T-helper 17 cell (primary cell): ENCODE results near the gene CNTN4. TPM values are rescaled to one million over a fixed set of nuclear protein-coding genes. Genes with fewer than 3 reads are reported as not detected.

Experiments
- ATAC-seq: fragments of 150-1000 bp; cut with Tn5 transposase; 2 replicates; pipeline ENCODE4 v1.10.0; 2021; ENCODE audit warnings: mild to moderate bottlenecking, moderate library complexity
- DNase-seq, 3 donors: peaks; one replicate each; pipeline versions ENCODE4 v3.0.0 to v3.0.0-alpha.2; 2020 to 2021
- H3K9me3 ChIP-seq: one replicate; pipeline ENCODE4 v1.7.0; 2013; ENCODE audit warnings: low read length, mild to moderate bottlenecking; ENCODE audit not compliant: control insufficient read depth, poor library complexity, severe bottlenecking
- H3K27ac Mint-ChIP-seq: one replicate; pipeline ENCODE4 v1.8.0; 2022; ENCODE audit warnings: mild to moderate bottlenecking, moderate library complexity, mixed read lengths
- H3K27me3 Mint-ChIP-seq: one replicate; pipeline ENCODE4 v1.8.0; 2022; ENCODE audit warnings: mixed read lengths
- H3K36me3 Mint-ChIP-seq: one replicate; pipeline ENCODE4 v1.8.0; 2022; ENCODE audit warnings: low read depth, mixed read lengths
- H3K4me1 Mint-ChIP-seq: one replicate; pipeline ENCODE4 v1.8.0; 2022; ENCODE audit warnings: mild to moderate bottlenecking, mixed read lengths
- H3K4me3 Mint-ChIP-seq: one replicate; pipeline ENCODE4 v1.8.0; 2022; ENCODE audit warnings: mild to moderate bottlenecking, moderate library complexity, mixed read lengths
- total RNA-seq, 4 donors: library from RNA in 2 of 4; stranded (reverse) in 2 of 4; gene quantifications; one replicate each; pipeline ENCODE4 v1.2.3 and lab custom pipeline; 2022 to 2026

Gene CNTN4
- total RNA-seq, 2 donors from 2014 or later = not detected

DNA sequence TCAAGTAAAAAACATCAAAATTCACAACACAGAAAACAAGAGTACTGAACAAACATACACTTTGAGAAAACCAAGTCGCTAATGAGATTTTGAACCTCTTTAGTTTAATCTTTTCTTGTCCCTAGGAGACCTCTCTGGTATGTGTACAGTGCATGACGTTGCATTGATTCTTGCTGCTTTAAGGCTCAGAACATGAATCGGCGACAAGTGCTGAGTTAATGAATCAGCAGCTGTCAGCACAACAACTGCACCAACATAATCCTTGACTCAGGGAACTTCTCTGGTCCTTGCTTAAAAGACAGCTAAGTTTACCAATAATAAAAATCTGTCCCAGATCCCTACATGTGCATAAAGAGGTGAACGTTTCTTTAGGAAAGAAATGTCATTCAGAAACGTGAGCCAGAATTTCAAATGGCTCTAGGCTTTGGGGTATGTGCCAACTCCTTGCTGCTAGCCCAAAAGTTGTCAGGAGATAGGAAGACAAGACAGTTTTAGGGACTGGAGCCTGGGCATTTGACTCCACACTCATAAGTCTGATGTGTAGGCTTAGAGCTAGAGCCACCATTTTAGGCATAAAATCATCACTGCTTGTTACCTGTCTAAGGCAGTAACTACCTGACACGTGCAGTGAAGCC is 924.6 kb downstream of the CNTN4 start:
- H3K9me3 ChIP-seq = no peaks in the 10 kb centered on the region
- Mint-ChIP-seq H3K4me1 (peaks cover 5% of the 10 kb centered on the region), H3K27me3 (peaks cover 39% of the 10 kb centered on the region), H3K36me3 (no peaks in the 10 kb centered on the region), H3K4me3 (no peak overlapping the region), H3K27ac (no peak overlapping the region)
- no peak for DNase-seq
- no peak for ATAC-seq

DNA sequence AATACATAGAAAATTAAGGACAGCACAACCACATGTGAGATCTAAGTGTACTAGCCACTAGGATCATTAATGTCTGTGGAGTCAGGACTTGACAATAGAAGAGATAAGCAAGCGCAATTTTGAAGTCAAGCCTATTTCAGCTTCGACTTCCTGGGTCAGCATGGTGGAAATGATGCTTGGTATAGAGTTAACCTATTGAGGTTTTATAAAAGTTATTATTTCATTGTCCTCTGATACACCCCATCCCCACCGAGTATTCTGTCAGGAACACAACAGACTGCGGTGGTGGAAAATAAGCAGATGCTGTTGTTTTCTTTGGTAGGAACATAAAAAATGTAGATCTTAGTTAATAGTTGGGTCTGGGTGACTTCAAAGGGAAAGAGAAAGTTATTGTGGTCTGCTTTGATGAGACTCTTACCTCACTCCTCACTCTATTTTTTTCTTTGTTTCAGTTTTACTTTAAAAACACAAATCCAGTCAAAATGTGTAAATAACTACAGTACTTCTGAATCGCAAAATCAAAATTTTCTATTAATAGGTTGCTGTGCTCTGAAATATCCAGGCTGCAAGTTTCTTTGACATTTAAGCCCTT is 929.4 kb downstream of the CNTN4 start:
- DNase-seq = no peak
- Mint-ChIP-seq H3K4me1 (peaks cover 6% of the 10 kb centered on the region), H3K36me3 (no peaks in the 10 kb centered on the region), H3K4me3 (peak overlapping the region; percentile 41), H3K27ac (peak overlapping the region; percentile 24), H3K27me3 (peaks cover 14% of the 10 kb centered on the region)
- ATAC-seq = peak; percentile 62
- H3K9me3 ChIP-seq = no peaks in the 10 kb centered on the region

DNA sequence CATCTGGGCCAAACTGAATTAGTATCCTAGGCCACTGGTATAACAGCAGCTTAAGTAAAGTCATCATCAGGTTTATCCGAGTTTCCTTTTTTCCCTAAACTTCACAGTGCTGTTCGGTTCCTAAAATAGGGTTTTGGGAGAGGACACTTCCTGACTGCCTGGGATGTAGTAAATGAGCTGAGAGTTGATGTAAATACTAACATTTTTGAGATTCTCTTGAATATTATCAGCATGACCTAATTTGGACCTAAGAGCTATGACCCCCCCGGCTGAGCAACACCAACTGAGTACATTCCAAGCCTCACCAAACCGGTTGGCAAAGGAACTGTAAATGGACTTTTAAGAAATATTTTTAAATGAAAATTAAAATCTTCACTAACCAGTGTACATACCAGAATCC is 932.7 kb downstream of the CNTN4 start:
- peaks cover 14% of the 10 kb centered on the region for H3K27me3 Mint-ChIP-seq
- DNase-seq (no peak), ATAC-seq (no peak)
- no peaks in the 10 kb centered on the region for H3K36me3 Mint-ChIP-seq
- no peak overlapping the region for H3K4me3 Mint-ChIP-seq
- no peak overlapping the region for H3K27ac Mint-ChIP-seq
- no peaks in the 10 kb centered on the region for H3K9me3 ChIP-seq
- peaks cover 6% of the 10 kb centered on the region for H3K4me1 Mint-ChIP-seq

DNA sequence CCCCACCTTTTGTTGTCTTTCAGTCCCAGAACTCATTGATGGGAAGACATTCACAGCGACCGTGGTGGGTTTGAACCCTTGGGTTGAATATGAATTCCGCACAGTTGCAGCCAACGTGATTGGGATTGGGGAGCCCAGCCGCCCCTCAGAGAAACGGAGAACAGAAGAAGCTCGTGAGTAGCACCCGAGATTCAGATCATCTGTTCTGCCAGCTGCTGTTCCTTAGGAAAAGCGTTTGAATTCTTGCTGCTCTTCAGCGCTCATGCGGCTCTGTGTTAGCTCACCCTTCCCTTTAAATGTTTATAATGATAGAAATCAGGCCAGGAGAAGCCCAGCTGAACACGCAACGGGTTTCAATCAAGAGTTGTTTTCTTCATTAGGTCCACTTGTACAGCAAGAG is 938.5 kb downstream of the CNTN4 start:
- no peak overlapping the region for H3K27ac Mint-ChIP-seq
- DNase-seq = no peak
- H3K36me3 Mint-ChIP-seq = peaks cover 2% of the 10 kb centered on the region
- peaks cover 36% of the 10 kb centered on the region for H3K27me3 Mint-ChIP-seq
- no peak overlapping the region for H3K4me3 Mint-ChIP-seq
- no peaks in the 10 kb centered on the region for H3K9me3 ChIP-seq
- no peak for ATAC-seq
- H3K4me1 Mint-ChIP-seq = peaks cover 2% of the 10 kb centered on the region

- DNase-seq (no peak), ATAC-seq (no peak)
- Mint-ChIP-seq H3K4me1 (peaks cover 2% of the 10 kb centered on the region), H3K27me3 (peaks cover 28% of the 10 kb centered on the region), H3K27ac (no peak overlapping the region), H3K36me3 (peaks cover 2% of the 10 kb centered on the region), H3K4me3 (no peak overlapping the region)
- no peaks in the 10 kb centered on the region for H3K9me3 ChIP-seq
These were observed 939.7 kb downstream of the CNTN4 start for GRCh38 chr3:3038201-3038991.

GRCh38 chr3:3053974-3054373 is 955.3 kb downstream of the CNTN4 start:
- Mint-ChIP-seq H3K36me3 (no peaks in the 10 kb centered on the region), H3K27me3 (peaks cover 19% of the 10 kb centered on the region), H3K4me1 (no peaks in the 10 kb centered on the region), H3K4me3 (no peak overlapping the region), H3K27ac (no peak overlapping the region)
- no peaks in the 10 kb centered on the region for H3K9me3 ChIP-seq
- DNase-seq (no peak), ATAC-seq (no peak)

GRCh38 chr3:3059645-3060044 is 961.0 kb downstream of the CNTN4 start:
- H3K9me3 ChIP-seq = no peaks in the 10 kb centered on the region
- DNase-seq (no peak), ATAC-seq (no peak)
- H3K27ac Mint-ChIP-seq = no peak overlapping the region
- peaks cover 1% of the 10 kb centered on the region for H3K27me3 Mint-ChIP-seq
- no peaks in the 10 kb centered on the region for H3K36me3 Mint-ChIP-seq
- H3K4me3 Mint-ChIP-seq = no peak overlapping the region
- H3K4me1 Mint-ChIP-seq = no peaks in the 10 kb centered on the region

GRCh38 chr3:3064297-3064696 is 965.6 kb downstream of the CNTN4 start:
- ATAC-seq (no peak), DNase-seq (no peak)
- no peaks in the 10 kb centered on the region for H3K36me3 Mint-ChIP-seq
- no peaks in the 10 kb centered on the region for H3K4me1 Mint-ChIP-seq
- H3K4me3 Mint-ChIP-seq = no peak overlapping the region
- H3K9me3 ChIP-seq = no peaks in the 10 kb centered on the region
- H3K27me3 Mint-ChIP-seq = peaks cover 6% of the 10 kb centered on the region
- no peak overlapping the region for H3K27ac Mint-ChIP-seq

DNA sequence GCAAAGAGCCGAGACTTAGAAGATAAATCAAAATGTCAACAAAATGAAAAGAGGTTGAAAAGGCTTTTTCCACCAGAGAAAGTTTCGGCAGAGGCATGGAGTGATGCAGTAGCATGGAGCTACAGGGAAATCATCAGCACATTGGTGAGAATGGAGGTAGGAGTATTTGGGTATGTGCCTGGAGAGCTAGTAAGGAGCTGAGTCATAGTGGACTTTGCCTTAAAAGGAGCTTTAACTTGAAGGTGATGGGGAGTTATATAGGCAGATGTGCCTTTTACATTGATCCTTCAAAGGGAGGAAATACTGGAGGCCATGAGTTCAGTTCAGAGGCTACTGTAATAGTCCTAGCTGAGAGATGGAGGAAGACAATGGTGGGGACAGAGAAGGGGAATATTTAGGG is 967.2 kb downstream of the CNTN4 start:
- Mint-ChIP-seq H3K27ac (no peak overlapping the region), H3K36me3 (no peaks in the 10 kb centered on the region), H3K4me3 (no peak overlapping the region), H3K4me1 (no peaks in the 10 kb centered on the region), H3K27me3 (peaks cover 6% of the 10 kb centered on the region)
- ATAC-seq (no peak), DNase-seq (no peak)
- H3K9me3 ChIP-seq = no peaks in the 10 kb centered on the region

GRCh38 chr3:3066378-3066777 is 967.7 kb downstream of the CNTN4 start:
- H3K4me1 Mint-ChIP-seq = no peaks in the 10 kb centered on the region
- H3K4me3 Mint-ChIP-seq = no peak overlapping the region
- H3K27me3 Mint-ChIP-seq = peaks cover 6% of the 10 kb centered on the region
- no peak overlapping the region for H3K27ac Mint-ChIP-seq
- no peak for DNase-seq
- no peaks in the 10 kb centered on the region for H3K9me3 ChIP-seq
- H3K36me3 Mint-ChIP-seq = no peaks in the 10 kb centered on the region
- no peak for ATAC-seq

GRCh38 chr3:3066910-3067309 is 968.2 kb downstream of the CNTN4 start:
- Mint-ChIP-seq H3K4me1 (no peaks in the 10 kb centered on the region), H3K4me3 (no peak overlapping the region), H3K27me3 (peaks cover 6% of the 10 kb centered on the region), H3K36me3 (no peaks in the 10 kb centered on the region), H3K27ac (no peak overlapping the region)
- H3K9me3 ChIP-seq = no peaks in the 10 kb centered on the region
- DNase-seq = no peak
- ATAC-seq = no peak

- H3K4me1 Mint-ChIP-seq = no peaks in the 10 kb centered on the region
- peaks cover 6% of the 10 kb centered on the region for H3K27me3 Mint-ChIP-seq
- no peak for ATAC-seq
- no peak for DNase-seq
- no peak overlapping the region for H3K27ac Mint-ChIP-seq
- no peak overlapping the region for H3K4me3 Mint-ChIP-seq
- H3K9me3 ChIP-seq = no peaks in the 10 kb centered on the region
- no peaks in the 10 kb centered on the region for H3K36me3 Mint-ChIP-seq
These were observed 969.8 kb downstream of the CNTN4 start for GRCh38 chr3:3068358-3068881.

- no peaks in the 10 kb centered on the region for H3K36me3 Mint-ChIP-seq
- no peak overlapping the region for H3K4me3 Mint-ChIP-seq
- no peaks in the 10 kb centered on the region for H3K9me3 ChIP-seq
- ATAC-seq (no peak), DNase-seq (no peak)
- H3K27me3 Mint-ChIP-seq = peaks cover 6% of the 10 kb centered on the region
- H3K4me1 Mint-ChIP-seq = no peaks in the 10 kb centered on the region
- peak overlapping the region; percentile 68 for H3K27ac Mint-ChIP-seq
These were observed 971.1 kb downstream of the CNTN4 start for GRCh38 chr3:3069723-3070122.
